SH-SY5Y (cell line): Measurements from ENCODE around the gene TRIM37.

Source experiments
- GATA2 ChIP-seq: IDR thresholded peaks from 2 replicates; pipeline ENCODE4 v1.6.1; 2011; ENCODE audit warnings: mild to moderate bottlenecking, low read depth, low read length
- GATA3 ChIP-seq: IDR thresholded peaks from 2 replicates; pipeline ENCODE4 v1.6.1; 2011; ENCODE audit warnings: low read depth, mild to moderate bottlenecking, low read length, moderate library complexity

GRCh38 chr17:58944166-58944565, 162.5 kb downstream of the TRIM37 start:
- TF ChIP-seq GATA3, result no peak
- no peak for TF ChIP-seq GATA2
